ENCODE results near the gene TMPRSS4.

GRCh38 chr11:118170231-118170630, 93.4 kb downstream of the TMPRSS4 start:
- TF ChIP-seq, protein P1, sequence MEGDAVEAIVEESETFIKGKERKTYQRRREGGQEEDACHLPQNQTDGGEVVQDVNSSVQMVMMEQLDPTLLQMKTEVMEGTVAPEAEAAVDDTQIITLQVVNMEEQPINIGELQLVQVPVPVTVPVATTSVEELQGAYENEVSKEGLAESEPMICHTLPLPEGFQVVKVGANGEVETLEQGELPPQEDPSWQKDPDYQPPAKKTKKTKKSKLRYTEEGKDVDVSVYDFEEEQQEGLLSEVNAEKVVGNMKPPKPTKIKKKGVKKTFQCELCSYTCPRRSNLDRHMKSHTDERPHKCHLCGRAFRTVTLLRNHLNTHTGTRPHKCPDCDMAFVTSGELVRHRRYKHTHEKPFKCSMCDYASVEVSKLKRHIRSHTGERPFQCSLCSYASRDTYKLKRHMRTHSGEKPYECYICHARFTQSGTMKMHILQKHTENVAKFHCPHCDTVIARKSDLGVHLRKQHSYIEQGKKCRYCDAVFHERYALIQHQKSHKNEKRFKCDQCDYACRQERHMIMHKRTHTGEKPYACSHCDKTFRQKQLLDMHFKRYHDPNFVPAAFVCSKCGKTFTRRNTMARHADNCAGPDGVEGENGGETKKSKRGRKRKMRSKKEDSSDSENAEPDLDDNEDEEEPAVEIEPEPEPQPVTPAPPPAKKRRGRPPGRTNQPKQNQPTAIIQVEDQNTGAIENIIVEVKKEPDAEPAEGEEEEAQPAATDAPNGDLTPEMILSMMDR (conservative IDR thresholded peaks at IDR 0.05; ENCODE audit: low read depth, low read length): no peak
- no peak for TF ChIP-seq EZH2 (IDR thresholded peaks at IDR 0.05; ENCODE audit: borderline replicate concordance, low read depth, low read length, poor library complexity, severe bottlenecking)
